UCSD-AML1 (cell line): Measurements from ENCODE around the gene OR5K3.
"Not testable (repeated sequence)": the region's sequence is repeated elsewhere in the genome, so short reads cannot be mapped to it uniquely, and the experiment has no call there.

Experiments used
- DNase-seq: peaks from one replicate; lab custom pipeline; 2025; ENCODE audit not compliant: unreplicated experiment; lab: John Stamatoyannopoulos, UW

The OR5K3 gene

GRCh38 chr3:98390366-98390765, at the start of gene OR5K3:
TSS of gene OR5K3 (plus strand) at chr3:98390666. CDS start at chr3:98390666, 0 bp downstream.
- no peak for DNase-seq

- no peak for DNase-seq
Observed at GRCh38 chr3:98341758-98342157, 48.7 kb upstream of the OR5K3 start.

GRCh38 chr3:98343647-98344507, 46.6 kb upstream of the OR5K3 start:
- DNase-seq, result peak; percentile 7

- DNase-seq, result no peak
Observed at GRCh38 chr3:98350082-98350481, 40.4 kb upstream of the OR5K3 start.

GRCh38 chr3:98353554-98353953, 36.9 kb upstream of the OR5K3 start, which contains the start of gene OR5K4:
TSS of gene OR5K4 (plus strand) at chr3:98353854. CDS start at chr3:98353854, 0 bp downstream.
- DNase-seq, result no peak

- DNase-seq, result no peak
Observed at GRCh38 chr3:98359250-98359649, 31.2 kb upstream of the OR5K3 start.

GRCh38 chr3:98359993-98360675, 30.3 kb upstream of the OR5K3 start:
- peak; percentile 20 for DNase-seq

GRCh38 chr3:98360681-98361080, 29.8 kb upstream of the OR5K3 start:
- DNase-seq, result no peak

- DNase-seq, result no peak
Observed at GRCh38 chr3:98361289-98361688, 29.2 kb upstream of the OR5K3 start.

GRCh38 chr3:98367464-98368246, 22.8 kb upstream of the OR5K3 start:
- no peak for DNase-seq

- no peak for DNase-seq
Observed at GRCh38 chr3:98371186-98371585, 19.3 kb upstream of the OR5K3 start.

- no peak for DNase-seq
Observed at GRCh38 chr3:98371853-98372252, 18.6 kb upstream of the OR5K3 start.

- DNase-seq, result no peak
Observed at GRCh38 chr3:98372445-98372844, 18.0 kb upstream of the OR5K3 start.

- DNase-seq, result no peak
Observed at GRCh38 chr3:98376631-98377030, 13.8 kb upstream of the OR5K3 start.

- DNase-seq, result no peak
Observed at GRCh38 chr3:98388147-98388546, 2.3 kb upstream of the OR5K3 start.

GRCh38 chr3:98395101-98395500, 4.6 kb downstream of the OR5K3 start:
- DNase-seq, result peak; percentile 5

- DNase-seq, result not testable (repeated sequence)
Observed at GRCh38 chr3:98396482-98396881, 6.0 kb downstream of the OR5K3 start.

- DNase-seq, result no peak
Observed at GRCh38 chr3:98398513-98398912, 8.0 kb downstream of the OR5K3 start.

GRCh38 chr3:98402507-98402906, 12.0 kb downstream of the OR5K3 start:
- DNase-seq, result no peak

GRCh38 chr3:98404010-98404409, 13.5 kb downstream of the OR5K3 start:
- DNase-seq, result no peak

GRCh38 chr3:98406034-98406433, 15.6 kb downstream of the OR5K3 start:
- DNase-seq, result no peak
